AG04450 (cell line): Measurements from ENCODE around the gene CLK4. TPM values are rescaled to one million over a fixed set of nuclear protein-coding genes. Genes with fewer than 3 reads are reported as not detected.

Source experiments
- CTCF ChIA-PET: fragments of 300-600, 350-600 bp; formaldehyde crosslinking; extraction: SDS; loops from one replicate; lab custom pipeline; 2022; ENCODE audit warnings: antibody characterized with exemption, inconsistent platforms; lab: Charles Lee
- POLR2A ChIA-PET: fragments of 350-600 bp; formaldehyde crosslinking; extraction: SDS; loops from one replicate; lab custom pipeline; 2021; ENCODE audit warnings: antibody characterized with exemption, inconsistent platforms; lab: Yijun Ruan, JAX
- DNase-seq: peaks from one replicate; pipeline ENCODE4 v3.0.0-alpha.2; 2011; ENCODE audit warnings: low read depth, low spot score
- H3K27ac ChIP-seq: one replicate; pipeline ENCODE4 v1.5.1; 2012; ENCODE audit warnings: low read depth, low read length, control low read depth
- H3K27me3 ChIP-seq: one replicate; pipeline ENCODE4 v1.6.0; 2012; ENCODE audit warnings: low read length; ENCODE audit not compliant: control insufficient read depth, insufficient read depth
- H3K4me3 ChIP-seq: 2 replicates; pipeline ENCODE4 v1.5.1; 2011; ENCODE audit warnings: mild to moderate bottlenecking, low read depth, low read length, control low read depth
- H3K9me3 ChIP-seq: 2 replicates; pipeline ENCODE4 v1.5.1; 2012; ENCODE audit warnings: low read length; ENCODE audit not compliant: control insufficient read depth, insufficient read depth
- CTCF ChIP-seq: IDR thresholded peaks from 2 replicates; pipeline ENCODE4 v1.5.1; 2011; ENCODE audit warnings: low read depth, low read length, control low read depth, inconsistent platforms
- polyA plus RNA-seq: library from polyadenylated mRNA; depleted of rRNA; stranded (reverse); fragments of >200 nt; gene quantifications from 2 replicates; pipeline ENCODE4 v1.2.3, GENCODE V29; 2011

Gene CLK4
- polyA plus RNA-seq, 1 experiment, result 30.7 TPM

GRCh38 chr5:178671602-178672144 lies 44.8 kb upstream of the CLK4 start:
- POLR2A ChIA-PET, result no interaction called here

GRCh38 chr5:178670351-178670885 lies 43.6 kb upstream of the CLK4 start:
- CTCF ChIA-PET, result no interaction called here
- Histone ChIP-seq H3K9me3 (peaks cover 30% of the 10 kb centered on the region), H3K27ac (no peak overlapping the region), H3K27me3 (no peaks in the 10 kb centered on the region), H3K4me3 (no peak overlapping the region)
- DNase-seq, result no peak
- TF ChIP-seq CTCF, result no peak
- POLR2A ChIA-PET, result no interaction called here

More at GRCh38 chr5:178671602-178672144, 44.8 kb upstream of the CLK4 start:
- Histone ChIP-seq H3K27ac (no peak overlapping the region), H3K27me3 (no peaks in the 10 kb centered on the region), H3K9me3 (peaks cover 30% of the 10 kb centered on the region), H3K4me3 (no peak overlapping the region)
- TF ChIP-seq CTCF, result no peak
- no peak for DNase-seq
- CTCF ChIA-PET, result no interaction called here

DNA sequence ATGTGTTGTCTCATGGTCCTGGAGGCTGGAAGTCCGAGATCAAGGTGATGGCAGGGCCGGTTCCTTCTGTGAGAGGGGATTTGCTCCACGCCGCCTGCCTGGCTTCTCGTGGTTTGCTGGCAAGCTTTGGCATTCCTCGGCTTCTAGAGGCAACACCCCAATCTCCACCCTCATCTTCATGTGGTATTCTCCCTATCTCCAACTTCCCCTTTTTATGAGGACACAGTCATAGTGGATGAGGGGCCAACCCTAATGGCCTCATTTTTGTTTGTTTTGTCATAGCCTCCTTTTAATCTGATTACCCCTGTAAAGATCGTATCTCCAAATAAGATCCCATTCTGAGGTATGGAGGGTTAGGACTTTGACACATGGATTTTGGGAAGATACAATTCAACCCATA lies 41.7 kb upstream of the CLK4 start:
- Histone ChIP-seq H3K4me3 (no peak overlapping the region), H3K9me3 (peaks cover 34% of the 10 kb centered on the region), H3K27me3 (no peaks in the 10 kb centered on the region), H3K27ac (no peak overlapping the region)
- DNase-seq, result no peak
- POLR2A ChIA-PET, result no interaction called here
- CTCF ChIA-PET, result interaction anchor here (0.6 kb wide), 1 partner anchor 39 kb away, joined by 4 read pairs; no protein-coding TSS in a partner anchor
- no peak for TF ChIP-seq CTCF

DNA sequence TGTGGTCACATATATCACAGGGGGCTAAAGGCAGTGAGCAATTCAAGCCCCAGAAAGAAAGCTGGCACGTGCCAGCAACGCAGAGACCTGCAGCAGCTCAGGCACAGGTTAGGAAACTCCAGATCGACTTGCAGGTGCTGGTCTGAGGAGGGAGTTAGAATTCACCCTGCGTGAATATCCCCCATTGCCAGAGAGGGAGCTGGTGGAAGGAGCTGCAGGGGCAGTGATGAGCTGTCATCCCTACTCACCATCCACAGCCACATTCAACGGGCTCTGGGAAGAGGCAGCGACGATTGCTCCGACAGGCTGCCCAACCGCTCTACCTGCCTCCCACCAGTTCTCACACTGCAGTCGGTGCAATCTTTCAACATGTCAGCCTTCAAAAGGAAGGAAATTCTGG lies 40.8 kb upstream of the CLK4 start:
- POLR2A ChIA-PET, result no interaction called here
- no peak for TF ChIP-seq CTCF

GRCh38 chr5:178667101-178667500 lies 40.3 kb upstream of the CLK4 start:
- no peak for TF ChIP-seq CTCF
- DNase-seq, result no peak
- Histone ChIP-seq H3K27ac (no peak overlapping the region), H3K9me3 (peaks cover 36% of the 10 kb centered on the region), H3K4me3 (no peak overlapping the region), H3K27me3 (no peaks in the 10 kb centered on the region)
- ChIA-PET CTCF (no interaction called here), POLR2A (no interaction called here)

More for the DNA sequence above, 40.8 kb upstream of the CLK4 start:
- no peaks in the 10 kb centered on the region for H3K27me3 ChIP-seq
- no peak overlapping the region for H3K27ac ChIP-seq
- peaks cover 31% of the 10 kb centered on the region for H3K9me3 ChIP-seq
- CTCF ChIA-PET, result no interaction called here
- no peak overlapping the region for H3K4me3 ChIP-seq
- no peak for DNase-seq
